Naive thymus-derived CD8-positive, alpha-beta T cell (primary cell): ENCODE results near the gene DIP2C. TPM values are rescaled to one million over a fixed set of nuclear protein-coding genes. Genes with fewer than 3 reads are reported as not detected.
"Not testable (repeated sequence)": the region's sequence is repeated elsewhere in the genome, so short reads cannot be mapped to it uniquely, and the experiment has no call there.

Source experiments
- ATAC-seq, 2 donors: fragments of 150-1000 bp; cut with Tn5 transposase in 1 of 2; sonication (Bioruptor Pico), chemical (Tn5 transposase) in 1 of 2; 1 replicate in 1 of 2; 2 replicates in 1 of 2; pipeline ENCODE4 v1.10.0; 2021; ENCODE audit warnings: mild to moderate bottlenecking in 2 of 2, moderate library complexity in 2 of 2
- POLR2A ChIA-PET: fragments of 350-600 bp; sonication (Branson Sonifier 250); formaldehyde crosslinking; loops from one replicate; lab custom pipeline; 2021; ENCODE audit warnings: antibody characterized with exemption; lab: Charles Lee
- DNase-seq, 10 donors: peaks; one replicate each; pipeline versions ENCODE4 v3.0.0 to v3.0.0-alpha.2; 2020 to 2022
- H3K27ac Mint-ChIP-seq, 10 donors: one replicate each; pipeline ENCODE4 v1.8.0; 2020 to 2022; ENCODE audit warnings: mild to moderate bottlenecking in 10 of 10, mixed read lengths in 10 of 10, moderate library complexity in 4 of 10, inconsistent platforms in 1 of 10
- H3K27me3 Mint-ChIP-seq, 5 donors: one replicate each; pipeline ENCODE4 v1.8.0; 2021 to 2022; ENCODE audit warnings: mixed read lengths in 5 of 5
- H3K36me3 Mint-ChIP-seq, 3 donors: one replicate each; pipeline ENCODE4 v1.8.0; 2020 to 2022; ENCODE audit warnings: mixed read lengths in 3 of 3, mild to moderate bottlenecking in 2 of 3, inconsistent platforms in 1 of 3
- H3K4me1 Mint-ChIP-seq, 4 donors: one replicate each; pipeline ENCODE4 v1.8.0; 2021 to 2022; ENCODE audit warnings: mixed read lengths in 4 of 4
- H3K4me3 Mint-ChIP-seq, 10 donors: one replicate each; pipeline ENCODE4 v1.8.0; 2020 to 2022; ENCODE audit warnings: mild to moderate bottlenecking in 10 of 10, mixed read lengths in 10 of 10, moderate library complexity in 6 of 10, inconsistent platforms in 1 of 10
- H3K9me3 Mint-ChIP-seq, 9 donors: one replicate each; pipeline ENCODE4 v1.8.0; 2020 to 2022; ENCODE audit warnings: mixed read lengths in 9 of 9, mild to moderate bottlenecking in 3 of 9, inconsistent platforms in 1 of 9, moderate library complexity in 1 of 9
- polyA plus RNA-seq, 3 donors: library from polyadenylated mRNA; unstranded; fragments of 300-500 nt; fragmentation: Illumina TruSeq; gene quantifications; one replicate each; pipeline ENCODE4 v1.2.3, GENCODE V29; 2021
- total RNA-seq, 8 experiments: library from RNA in 2 of 8; stranded (reverse) in 2 of 8; gene quantifications; one replicate each; pipeline ENCODE4 v1.2.3 and lab custom pipeline; 2021 to 2026

Gene DIP2C
- total and polyA plus RNA-seq, 5 experiments from 2014 or later, result 0.32 to 3.9 (median 1.2) TPM

DNA sequence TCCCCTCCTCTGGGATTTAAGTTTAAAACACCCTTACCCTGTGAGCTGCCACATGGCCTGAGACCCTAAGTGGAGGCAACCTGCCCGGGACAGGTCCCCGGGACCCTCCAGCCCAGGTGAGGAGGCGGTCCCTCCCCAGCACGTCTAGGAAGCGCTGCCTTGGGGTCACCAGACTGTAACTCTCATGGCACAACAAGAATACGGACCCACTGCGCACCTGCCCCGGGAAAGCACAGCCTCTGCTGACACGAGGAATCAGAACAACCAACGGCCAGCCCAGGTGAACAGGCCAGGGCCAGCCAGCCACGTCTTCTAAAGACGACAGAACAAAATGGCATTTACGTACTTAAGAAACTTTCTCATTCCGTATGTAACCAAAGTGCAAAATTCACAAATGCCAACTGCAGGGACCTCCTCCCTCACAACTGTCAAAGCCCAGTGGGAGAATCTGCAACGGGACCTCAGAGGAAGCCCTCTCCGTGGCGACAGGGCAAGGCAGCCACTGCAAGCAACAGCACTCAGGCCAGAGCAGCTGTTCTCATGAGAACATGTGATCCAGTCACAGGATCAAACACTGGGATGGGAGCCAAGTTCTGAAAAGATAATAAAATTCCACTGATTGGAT lies 208.4 kb downstream of the DIP2C start:
- peak overlapping the region in 1 of 10 donors; percentile 6 for H3K4me3 Mint-ChIP-seq
- no peaks in the 10 kb centered on the region for H3K27me3 Mint-ChIP-seq
- no peaks in the 10 kb centered on the region for H3K36me3 Mint-ChIP-seq
- no peak for DNase-seq
- POLR2A ChIA-PET, result no interaction called here
- H3K27ac Mint-ChIP-seq, result peak overlapping the region in 2 of 10 donors; percentile 51 to 67
- peaks cover 0 to 26% (median 2%) of the 10 kb centered on the region in 9 donors for H3K9me3 Mint-ChIP-seq
- ATAC-seq, result no peak
- peaks cover 19 to 34% (median 32%) of the 10 kb centered on the region in 4 donors for H3K4me1 Mint-ChIP-seq

DNA sequence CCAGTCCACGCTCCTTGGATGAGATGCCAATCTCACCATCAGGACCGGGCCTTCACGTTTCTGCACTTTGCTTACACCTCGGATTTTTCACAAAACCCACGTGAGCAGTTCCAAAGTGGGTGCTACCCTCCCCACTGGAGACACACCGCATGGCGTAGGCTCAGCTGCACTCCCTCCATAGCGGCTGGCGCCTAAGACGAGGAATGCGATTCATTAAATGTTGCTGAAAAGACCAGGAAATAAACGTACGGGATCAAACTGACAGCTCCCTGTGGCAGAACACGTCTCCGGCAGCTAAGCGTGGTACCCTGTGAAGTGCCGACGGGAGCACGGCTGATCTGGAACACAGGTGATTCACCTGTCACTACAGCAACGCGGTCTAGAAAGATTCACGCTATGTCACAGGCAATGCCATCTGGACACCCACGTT lies 209.0 kb downstream of the DIP2C start:
- Mint-ChIP-seq H3K9me3 (peaks cover 0 to 26% (median 2%) of the 10 kb centered on the region in 9 donors), H3K27me3 (no peaks in the 10 kb centered on the region), H3K27ac (no peak overlapping the region), H3K4me1 (peaks cover 19 to 30% (median 27%) of the 10 kb centered on the region in 4 donors), H3K4me3 (peak overlapping the region in 1 of 10 donors; percentile 6), H3K36me3 (no peaks in the 10 kb centered on the region)
- no peak for ATAC-seq
- POLR2A ChIA-PET, result no interaction called here
- DNase-seq, result no peak

DNA sequence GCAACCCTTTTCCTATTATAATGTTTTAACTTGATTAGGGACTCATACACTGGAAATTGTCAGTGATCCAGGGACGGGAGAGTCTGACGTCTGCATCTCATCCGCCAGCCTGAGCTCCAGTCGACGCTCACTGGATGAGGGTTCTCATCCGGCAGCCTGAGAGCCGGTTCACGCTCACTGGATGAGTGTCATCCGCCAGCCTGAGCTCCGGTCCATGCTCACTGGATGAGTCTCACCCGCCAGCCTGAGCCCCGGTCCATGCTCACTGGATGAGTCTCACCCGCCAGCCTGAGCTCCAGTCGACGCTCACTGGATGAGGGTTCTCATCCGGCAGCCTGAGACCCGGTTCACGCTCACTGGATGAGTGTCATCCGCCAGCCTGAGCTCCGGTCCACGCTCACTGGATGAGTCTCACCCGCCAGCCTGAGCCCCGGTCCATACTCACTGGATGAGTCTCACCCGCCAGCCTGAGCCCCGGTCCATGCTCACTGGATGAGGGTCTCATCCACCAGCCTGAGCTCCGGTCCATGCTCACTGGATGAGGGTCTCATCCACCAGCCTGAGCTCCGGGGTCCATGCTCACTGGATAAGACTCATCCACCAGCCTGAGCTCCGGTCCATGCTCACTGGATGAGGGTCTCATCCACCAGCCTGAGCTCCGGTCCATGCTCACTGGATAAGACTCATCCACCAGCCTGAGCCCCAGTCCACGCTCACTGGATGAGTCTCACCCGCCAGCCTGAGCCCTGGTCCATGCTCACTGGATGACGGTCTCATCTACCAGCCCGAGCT lies 209.6 kb downstream of the DIP2C start:
- not testable (repeated sequence) for H3K27me3 Mint-ChIP-seq

DNA sequence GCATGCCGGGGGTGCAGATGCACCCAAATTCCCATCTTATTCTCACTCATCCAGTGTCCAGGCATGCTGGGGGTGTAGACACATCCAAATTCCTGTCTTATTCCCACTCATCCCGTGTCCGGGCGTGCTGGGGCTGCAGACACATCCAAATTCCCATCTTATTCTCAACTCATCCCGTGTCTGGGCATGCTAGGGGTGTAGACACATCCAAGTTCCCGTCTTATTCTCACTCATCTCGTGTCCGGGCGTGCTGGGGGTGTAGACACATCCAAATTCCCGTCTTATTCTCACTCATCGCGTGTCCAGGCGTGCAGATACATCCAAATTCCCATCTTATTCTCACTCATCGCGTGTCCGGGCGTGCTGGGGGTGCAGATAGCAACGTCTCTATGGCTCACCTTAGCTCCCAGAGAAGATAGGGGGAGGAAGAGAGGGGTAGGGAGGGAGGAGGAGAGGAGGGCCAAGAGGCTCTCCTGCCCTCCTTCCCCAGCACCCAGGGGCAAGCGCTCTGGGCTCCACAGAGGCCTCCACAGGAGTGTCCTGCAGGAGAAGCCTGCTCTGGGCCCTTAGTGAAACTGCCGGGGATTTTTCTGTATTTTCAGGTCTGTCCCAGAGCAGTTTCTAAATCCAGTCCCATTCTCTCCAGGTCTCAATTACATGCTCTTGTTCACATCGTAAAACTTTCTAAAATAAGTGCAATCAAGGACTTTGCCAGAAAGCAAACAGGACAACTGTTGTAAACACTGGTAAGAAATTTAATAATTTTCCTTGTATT lies 210.8 kb downstream of the DIP2C start:
- DNase-seq (no peak), ATAC-seq (no peak)
- H3K27me3 Mint-ChIP-seq, result no peaks in the 10 kb centered on the region
- H3K4me1 Mint-ChIP-seq, result peaks cover 12 to 25% (median 16%) of the 10 kb centered on the region in 4 donors
- H3K9me3 Mint-ChIP-seq, result peaks cover 0 to 26% (median 9%) of the 10 kb centered on the region in 9 donors
- peaks cover 0 to 3% (median 0%) of the 10 kb centered on the region in 3 donors for H3K36me3 Mint-ChIP-seq
- peak overlapping the region in 7 of 10 donors; percentile 21 to 83 (median 50) for H3K27ac Mint-ChIP-seq
- peak overlapping the region in 1 of 10 donors; percentile 70 for H3K4me3 Mint-ChIP-seq
- POLR2A ChIA-PET, result no interaction called here

More for the DNA sequence above, 209.6 kb downstream of the DIP2C start:
- POLR2A ChIA-PET, H3K36me3 Mint-ChIP-seq, H3K27ac Mint-ChIP-seq, ATAC-seq, DNase-seq, H3K4me3 Mint-ChIP-seq: not testable (repeated sequence)
- peaks cover 16 to 27% (median 22%) of the 10 kb centered on the region in 4 donors for H3K4me1 Mint-ChIP-seq
- H3K9me3 Mint-ChIP-seq, result peaks cover 0 to 26% (median 5%) of the 10 kb centered on the region in 9 donors

DNA sequence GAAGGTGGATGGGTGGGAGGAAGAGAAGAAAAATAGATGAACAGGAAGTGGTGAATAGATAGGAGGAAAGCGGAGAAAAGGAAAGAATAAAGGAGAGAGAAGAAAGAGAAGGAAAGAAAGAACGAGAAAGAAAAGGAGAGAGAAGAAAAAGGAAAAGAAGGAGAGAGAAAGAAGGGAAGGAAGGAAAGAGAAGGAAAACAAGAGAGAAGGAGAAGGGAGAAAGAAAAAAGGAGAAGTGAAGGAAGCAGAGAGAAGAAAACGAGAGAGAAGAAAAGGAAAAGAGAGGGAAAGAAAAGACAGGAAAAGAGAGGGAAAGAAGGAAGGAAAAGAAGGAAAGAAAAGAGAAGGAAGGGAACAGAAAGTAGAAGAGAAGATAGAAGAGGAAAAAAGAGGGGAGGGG lies 211.8 kb downstream of the DIP2C start:
- Mint-ChIP-seq H3K36me3 (peaks cover under 1 to 4% (median 3%) of the 10 kb centered on the region in 3 donors), H3K27ac (peak overlapping the region in 5 of 10 donors; percentile 51 to 92 (median 58)), H3K9me3 (peaks cover 0 to 26% (median 9%) of the 10 kb centered on the region in 9 donors), H3K27me3 (peaks cover 0 to 4% (median 0%) of the 10 kb centered on the region in 5 donors), H3K4me3 (peak overlapping the region in 3 of 10 donors; percentile 13 to 45 (median 39)), H3K4me1 (peaks cover 10 to 17% (median 14%) of the 10 kb centered on the region in 4 donors)
- ATAC-seq, result no peak
- POLR2A ChIA-PET, result no interaction called here
- DNase-seq, result no peak

DNA sequence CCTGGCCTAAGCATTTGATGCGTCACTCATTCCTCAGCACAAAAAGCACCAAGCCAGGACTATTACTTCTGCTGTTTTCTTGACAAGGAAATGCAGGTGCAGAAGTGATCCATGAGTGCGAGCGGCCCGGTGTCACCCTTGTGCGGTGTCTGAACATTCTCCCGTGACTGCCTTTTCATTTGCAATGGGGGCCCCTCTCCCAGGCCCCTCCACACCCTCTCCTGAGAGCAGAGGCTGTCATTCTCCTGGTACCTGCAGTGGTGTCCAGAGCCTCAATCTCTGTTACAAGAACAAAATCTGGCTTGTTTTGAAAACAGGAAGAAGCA lies 213.1 kb downstream of the DIP2C start:
- peak overlapping the region in 4 of 10 donors; percentile 36 to 92 (median 78) for H3K27ac Mint-ChIP-seq
- H3K9me3 Mint-ChIP-seq, result peaks cover 0 to 26% (median 9%) of the 10 kb centered on the region in 9 donors
- H3K27me3 Mint-ChIP-seq, result peaks cover 0 to 4% (median 0%) of the 10 kb centered on the region in 5 donors

DNA sequence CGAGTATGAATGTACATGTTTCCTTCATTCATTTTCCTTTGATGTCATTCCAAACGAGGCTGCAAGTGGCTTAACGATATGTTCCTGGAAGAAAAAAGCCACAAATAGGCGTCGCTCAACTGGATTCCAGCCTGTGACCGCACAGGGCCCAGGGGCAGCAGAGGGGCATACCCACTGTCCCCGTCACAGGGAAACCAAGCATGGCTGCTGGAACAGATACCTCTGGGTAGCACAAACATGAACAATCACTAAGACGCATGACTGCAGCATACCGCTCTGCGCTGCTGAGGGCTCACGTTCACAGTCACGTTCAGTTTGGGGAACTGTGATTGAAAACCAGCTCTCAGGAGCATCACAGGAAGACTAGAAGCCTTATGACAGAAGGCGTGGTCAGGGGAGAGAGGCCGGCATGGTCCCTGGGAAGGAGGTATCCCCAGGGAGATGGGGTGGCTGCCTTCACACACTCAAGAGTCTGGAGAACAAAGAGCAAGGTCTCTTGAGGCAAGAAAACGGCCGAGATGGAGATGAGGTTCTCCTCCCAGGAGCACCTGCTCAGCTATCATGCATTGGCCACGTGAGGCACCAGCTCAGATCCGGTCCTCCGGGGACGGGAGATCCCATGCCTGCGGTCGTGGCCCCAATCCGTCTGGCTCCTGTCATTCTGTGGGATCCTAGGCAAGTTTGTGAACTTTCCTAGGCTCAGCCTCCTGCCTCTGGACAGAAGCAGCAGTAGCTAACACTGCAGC lies 213.6 kb downstream of the DIP2C start:
- Mint-ChIP-seq H3K9me3 (peaks cover 0 to 26% (median 9%) of the 10 kb centered on the region in 9 donors), H3K36me3 (peaks cover 2 to 4% (median 3%) of the 10 kb centered on the region in 3 donors), H3K4me3 (no peak overlapping the region), H3K27ac (peak overlapping the region in 1 of 10 donors; percentile 92), H3K27me3 (peaks cover 0 to 4% (median 0%) of the 10 kb centered on the region in 5 donors), H3K4me1 (peaks cover 13 to 19% (median 16%) of the 10 kb centered on the region in 4 donors)
- DNase-seq (no peak), ATAC-seq (no peak)
- POLR2A ChIA-PET, result no interaction called here

More for the DNA sequence above, 213.1 kb downstream of the DIP2C start:
- Mint-ChIP-seq H3K4me3 (no peak overlapping the region), H3K36me3 (peaks cover 2 to 4% (median 3%) of the 10 kb centered on the region in 3 donors), H3K4me1 (peaks cover 10 to 20% (median 14%) of the 10 kb centered on the region in 4 donors)
- DNase-seq (no peak), ATAC-seq (no peak)
- POLR2A ChIA-PET, result no interaction called here

DNA sequence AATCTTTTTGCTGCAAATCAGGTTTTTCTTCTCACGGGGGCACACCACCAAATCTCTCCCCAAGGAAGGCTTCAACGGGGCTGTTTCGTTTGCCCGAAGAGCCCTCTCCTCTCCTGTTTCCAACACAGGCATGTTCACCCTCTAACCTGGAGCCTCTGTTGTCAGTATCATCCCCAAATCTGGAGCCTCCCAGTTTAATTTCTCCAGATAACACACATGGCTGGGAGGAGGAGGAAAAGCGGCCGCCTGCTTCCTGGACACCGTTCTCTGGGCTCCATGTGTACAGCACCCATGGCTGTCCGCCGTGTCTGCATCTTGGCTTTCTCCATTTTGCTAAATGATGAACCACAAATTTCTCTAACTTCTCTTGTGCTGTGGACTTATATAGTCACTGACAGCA lies 214.5 kb downstream of the DIP2C start:
- H3K27me3 Mint-ChIP-seq, result peaks cover 0 to 4% (median 0%) of the 10 kb centered on the region in 5 donors
- no peak for ATAC-seq
- no peak overlapping the region for H3K27ac Mint-ChIP-seq
- H3K4me1 Mint-ChIP-seq, result peaks cover 22 to 28% (median 24%) of the 10 kb centered on the region in 4 donors
- H3K9me3 Mint-ChIP-seq, result peaks cover 0 to 26% (median 9%) of the 10 kb centered on the region in 9 donors
- POLR2A ChIA-PET, result no interaction called here
- peaks cover 3 to 5% (median 4%) of the 10 kb centered on the region in 3 donors for H3K36me3 Mint-ChIP-seq
- DNase-seq, result no peak
- no peak overlapping the region for H3K4me3 Mint-ChIP-seq

DNA sequence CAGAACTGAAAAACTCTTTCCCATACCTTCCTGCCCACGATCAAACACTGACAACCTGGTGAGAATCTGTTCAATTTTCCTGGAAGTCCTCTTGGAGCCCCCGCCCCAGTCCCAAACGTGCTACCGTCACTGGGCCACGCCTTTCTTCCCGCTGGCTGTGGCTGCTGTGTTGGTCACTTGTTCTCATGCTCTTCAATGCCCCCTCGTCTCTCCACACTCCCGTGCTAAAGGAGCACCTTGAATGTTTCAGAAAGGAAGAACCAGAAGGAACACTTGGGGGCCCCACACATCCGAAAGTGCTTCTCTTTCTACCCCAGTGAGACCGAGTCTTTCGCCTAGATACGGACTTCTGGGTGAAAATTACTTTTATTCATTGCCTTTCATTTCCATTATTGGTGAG lies 215.1 kb downstream of the DIP2C start:
- ATAC-seq, result no peak
- H3K4me3 Mint-ChIP-seq, result no peak overlapping the region
- peaks cover 26 to 34% (median 29%) of the 10 kb centered on the region in 4 donors for H3K4me1 Mint-ChIP-seq
- peaks cover 0 to 4% (median 0%) of the 10 kb centered on the region in 5 donors for H3K27me3 Mint-ChIP-seq
- H3K36me3 Mint-ChIP-seq, result peaks cover 3 to 5% (median 4%) of the 10 kb centered on the region in 3 donors
- H3K27ac Mint-ChIP-seq, result no peak overlapping the region
- POLR2A ChIA-PET, result no interaction called here
- H3K9me3 Mint-ChIP-seq, result peaks cover 0 to 26% (median 9%) of the 10 kb centered on the region in 9 donors
- no peak for DNase-seq

DNA sequence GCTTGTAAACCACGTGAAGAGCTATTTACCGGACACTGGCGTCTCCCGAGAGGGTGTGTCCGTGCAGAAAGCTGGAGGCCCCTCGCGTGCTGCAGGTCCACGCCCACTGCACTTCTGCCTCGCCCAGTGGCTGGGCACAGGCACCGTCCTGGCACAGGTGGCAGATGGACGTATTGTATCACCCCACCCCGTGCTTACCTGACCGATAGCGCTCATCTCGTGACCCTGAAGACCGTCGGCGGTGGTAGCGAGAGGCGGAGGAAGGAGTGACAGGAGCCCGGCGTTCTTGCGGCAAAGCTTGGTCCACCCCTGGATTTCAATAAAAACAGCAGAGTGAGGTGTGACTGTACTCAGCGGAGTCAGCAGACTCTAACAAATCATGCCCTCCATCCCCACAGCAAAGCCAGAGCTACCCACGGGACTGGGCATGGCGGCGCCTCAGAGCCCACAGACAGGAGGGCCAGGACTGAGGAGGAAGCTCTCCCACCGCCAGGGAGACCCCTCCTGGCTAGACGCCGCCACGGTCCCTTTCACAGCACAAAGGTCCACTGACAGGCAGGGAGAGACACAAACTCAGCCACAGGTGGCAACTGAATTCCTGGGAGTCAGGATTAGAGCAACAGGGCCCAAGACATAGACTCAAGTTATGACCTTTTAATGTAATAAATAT lies 217.1 kb downstream of the DIP2C start:
- POLR2A ChIA-PET, result no interaction called here
- Mint-ChIP-seq H3K36me3 (peaks cover 3 to 5% (median 4%) of the 10 kb centered on the region in 3 donors), H3K27me3 (peaks cover 0 to 4% (median 0%) of the 10 kb centered on the region in 5 donors), H3K9me3 (peaks cover 0 to 22% (median 5%) of the 10 kb centered on the region in 9 donors), H3K4me3 (no peak overlapping the region), H3K4me1 (peaks cover 20 to 38% (median 30%) of the 10 kb centered on the region in 4 donors), H3K27ac (peak overlapping the region in 1 of 10 donors; percentile 73)
- ATAC-seq (no peak), DNase-seq (no peak)
